ENCODE measurements around the gene CADM1.

- TF ChIP-seq CTCF (IDR thresholded peaks at IDR 0.05 in 8 of 11, conservative IDR thresholded peaks at IDR 0.05 in 3 of 11) (no peak), POLR2A (IDR thresholded peaks at IDR 0.05) (no peak)
Measured at GRCh38 chr11:115330684-115331482, 173.3 kb downstream of the CADM1 start.
